SH-SY5Y (cell line): ENCODE results near the gene OTULIN.

Experiments
- GATA2 ChIP-seq: IDR thresholded peaks from 2 replicates; pipeline ENCODE4 v1.6.1; 2011; ENCODE audit warnings: mild to moderate bottlenecking, low read depth, low read length
- GATA3 ChIP-seq: IDR thresholded peaks from 2 replicates; pipeline ENCODE4 v1.6.1; 2011; ENCODE audit warnings: low read depth, mild to moderate bottlenecking, low read length, moderate library complexity

DNA sequence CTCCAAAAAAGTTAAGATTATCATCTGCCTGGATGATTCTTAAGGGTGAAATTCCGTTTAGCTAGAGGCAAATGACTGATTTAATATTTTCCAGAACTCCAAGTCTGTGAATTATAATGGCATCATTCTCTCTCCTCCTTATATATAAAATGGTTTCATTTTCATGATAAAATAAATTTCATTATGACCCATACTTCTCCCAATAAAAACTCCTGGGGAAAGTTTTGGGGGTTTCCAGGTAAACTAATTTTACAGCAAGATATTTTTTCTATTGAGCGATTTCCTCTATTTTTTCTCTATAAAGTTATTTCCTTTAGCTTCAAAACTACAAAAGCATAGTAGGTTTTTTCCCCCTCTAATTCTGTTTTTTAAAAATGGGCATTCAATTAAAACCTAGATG lies 7.6 kb upstream of the OTULIN start:
- TF ChIP-seq GATA2 (no peak), GATA3 (no peak)
